Measurements from ENCODE around the gene XPO1.
"Not testable (repeated sequence)": the region's sequence is repeated elsewhere in the genome, so short reads cannot be mapped to it uniquely, and the experiment has no call there.

XPO1 gene, protein sequence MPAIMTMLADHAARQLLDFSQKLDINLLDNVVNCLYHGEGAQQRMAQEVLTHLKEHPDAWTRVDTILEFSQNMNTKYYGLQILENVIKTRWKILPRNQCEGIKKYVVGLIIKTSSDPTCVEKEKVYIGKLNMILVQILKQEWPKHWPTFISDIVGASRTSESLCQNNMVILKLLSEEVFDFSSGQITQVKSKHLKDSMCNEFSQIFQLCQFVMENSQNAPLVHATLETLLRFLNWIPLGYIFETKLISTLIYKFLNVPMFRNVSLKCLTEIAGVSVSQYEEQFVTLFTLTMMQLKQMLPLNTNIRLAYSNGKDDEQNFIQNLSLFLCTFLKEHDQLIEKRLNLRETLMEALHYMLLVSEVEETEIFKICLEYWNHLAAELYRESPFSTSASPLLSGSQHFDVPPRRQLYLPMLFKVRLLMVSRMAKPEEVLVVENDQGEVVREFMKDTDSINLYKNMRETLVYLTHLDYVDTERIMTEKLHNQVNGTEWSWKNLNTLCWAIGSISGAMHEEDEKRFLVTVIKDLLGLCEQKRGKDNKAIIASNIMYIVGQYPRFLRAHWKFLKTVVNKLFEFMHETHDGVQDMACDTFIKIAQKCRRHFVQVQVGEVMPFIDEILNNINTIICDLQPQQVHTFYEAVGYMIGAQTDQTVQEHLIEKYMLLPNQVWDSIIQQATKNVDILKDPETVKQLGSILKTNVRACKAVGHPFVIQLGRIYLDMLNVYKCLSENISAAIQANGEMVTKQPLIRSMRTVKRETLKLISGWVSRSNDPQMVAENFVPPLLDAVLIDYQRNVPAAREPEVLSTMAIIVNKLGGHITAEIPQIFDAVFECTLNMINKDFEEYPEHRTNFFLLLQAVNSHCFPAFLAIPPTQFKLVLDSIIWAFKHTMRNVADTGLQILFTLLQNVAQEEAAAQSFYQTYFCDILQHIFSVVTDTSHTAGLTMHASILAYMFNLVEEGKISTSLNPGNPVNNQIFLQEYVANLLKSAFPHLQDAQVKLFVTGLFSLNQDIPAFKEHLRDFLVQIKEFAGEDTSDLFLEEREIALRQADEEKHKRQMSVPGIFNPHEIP (N-terminal part only)

DNA sequence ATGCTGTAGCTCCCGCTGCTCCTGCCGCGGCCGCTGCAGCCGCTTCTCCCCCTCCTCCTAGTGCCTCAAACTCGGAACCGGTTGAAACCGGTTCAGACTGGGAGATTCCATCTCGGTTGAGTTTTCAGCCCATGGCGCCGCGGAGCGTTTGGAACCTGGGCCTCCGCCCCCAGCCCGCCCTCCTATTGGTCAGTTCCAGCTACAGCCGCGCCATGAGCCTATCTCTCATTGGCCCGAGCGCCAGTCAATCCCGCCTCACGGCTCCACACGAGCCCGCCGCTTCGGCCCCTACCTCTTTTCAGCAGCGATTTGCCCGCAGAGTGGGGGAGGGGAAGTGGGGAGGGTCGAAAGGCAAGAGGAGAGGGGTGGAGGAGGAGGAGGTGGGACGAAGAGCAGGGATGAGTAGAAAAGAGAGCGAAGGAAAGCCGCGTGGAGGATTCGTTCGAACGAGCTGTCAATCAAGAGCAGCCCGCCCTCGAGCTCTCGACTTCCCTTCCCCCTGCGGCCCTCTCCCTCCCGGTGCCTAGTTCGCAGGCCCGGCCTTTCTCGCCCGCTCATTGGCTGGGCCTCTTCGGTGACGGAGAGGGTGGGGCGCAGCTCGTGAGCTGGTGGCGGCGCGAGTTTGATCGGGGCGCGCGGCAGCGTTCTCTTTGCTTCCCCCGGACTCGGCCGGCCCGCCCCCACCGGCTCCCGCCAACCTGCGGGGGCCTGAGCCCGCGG, at the start of gene XPO1:
Gene XPO1 (minus strand): TSS at position 157 of the 720 bp plus-strand sequence. CDS start 4,459 bp downstream, outside the sequence.
- peak; percentile 100 for DNase-seq

DNA sequence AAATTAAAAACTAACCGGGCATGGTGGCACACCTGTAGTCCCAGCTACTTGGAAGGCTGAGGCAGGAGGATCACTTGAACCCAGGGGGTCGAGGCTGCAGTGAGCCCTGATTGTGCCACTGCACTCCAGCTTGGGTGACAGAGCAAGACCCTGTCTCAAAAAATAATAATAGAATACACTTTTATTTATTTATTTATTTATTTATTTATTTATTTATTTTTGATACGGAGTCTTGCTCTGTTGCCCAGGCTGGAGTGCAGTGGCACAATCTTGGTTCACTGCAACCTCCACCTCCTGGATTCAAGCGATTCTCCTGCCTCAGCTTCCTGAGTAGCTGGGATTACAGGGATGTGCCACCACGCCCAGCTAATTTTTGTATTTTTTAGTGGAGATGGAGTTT, 48.8 kb upstream of the XPO1 start:
- DNase-seq = not testable (repeated sequence)

DNA sequence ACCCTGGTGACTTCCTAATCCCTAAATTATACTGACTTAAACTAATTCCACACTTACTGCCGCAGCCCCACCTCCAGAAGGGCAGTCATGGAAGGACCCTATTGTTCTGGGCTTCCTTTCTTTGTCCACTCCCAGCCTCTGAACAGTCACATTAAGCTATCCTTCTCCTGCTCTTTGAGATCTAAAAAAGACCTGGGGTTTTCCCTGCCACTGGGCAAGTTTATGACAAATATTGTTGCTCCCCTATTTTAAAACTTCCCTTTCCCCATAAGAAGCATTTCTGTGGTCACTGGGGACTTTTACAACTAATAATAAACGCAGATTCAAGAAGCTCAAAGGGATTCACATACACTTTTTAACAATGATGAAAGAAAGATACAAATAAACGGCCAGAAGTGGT, 47.2 kb upstream of the XPO1 start:
- DNase-seq = no peak

DNA sequence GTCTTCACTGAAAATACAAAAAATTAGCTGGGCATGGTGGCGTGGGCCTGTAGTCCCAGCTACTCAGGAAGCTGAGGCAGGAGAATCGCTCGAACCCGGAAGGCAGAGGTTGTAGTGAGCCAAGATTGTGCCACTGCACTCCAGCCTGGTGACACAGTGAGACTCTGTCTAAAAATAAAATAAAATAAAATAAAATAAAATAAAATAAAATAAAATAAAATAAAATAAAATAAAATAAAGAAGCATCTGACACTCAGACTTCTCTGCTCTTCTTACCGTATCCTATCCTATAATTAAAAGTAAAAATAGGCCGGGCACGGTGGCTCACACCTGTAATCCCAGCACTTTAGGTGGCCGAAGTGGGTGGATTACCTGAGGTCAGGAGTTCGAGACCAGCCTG, 46.2 kb upstream of the XPO1 start:
- not testable (repeated sequence) for DNase-seq

DNA sequence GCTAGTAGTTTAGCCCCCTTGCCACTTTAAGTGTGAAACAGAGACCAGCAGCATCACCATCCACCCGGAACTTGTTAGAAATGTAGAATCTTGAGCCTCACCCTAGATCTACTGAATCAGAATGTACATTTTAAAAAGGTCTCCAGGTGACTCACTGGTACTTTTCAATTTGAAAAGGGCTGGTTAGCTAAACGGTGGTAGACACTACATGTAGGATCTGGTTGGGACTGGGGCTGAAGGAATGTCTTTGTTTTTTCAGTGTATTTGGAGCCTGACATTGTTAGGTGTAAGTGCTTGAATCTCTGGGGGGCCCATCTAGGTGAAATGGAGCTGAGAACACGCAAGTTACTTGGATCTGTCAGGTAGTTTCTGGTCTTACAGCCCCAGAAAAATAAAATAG, 44.0 kb upstream of the XPO1 start:
- no peak for DNase-seq

DNA sequence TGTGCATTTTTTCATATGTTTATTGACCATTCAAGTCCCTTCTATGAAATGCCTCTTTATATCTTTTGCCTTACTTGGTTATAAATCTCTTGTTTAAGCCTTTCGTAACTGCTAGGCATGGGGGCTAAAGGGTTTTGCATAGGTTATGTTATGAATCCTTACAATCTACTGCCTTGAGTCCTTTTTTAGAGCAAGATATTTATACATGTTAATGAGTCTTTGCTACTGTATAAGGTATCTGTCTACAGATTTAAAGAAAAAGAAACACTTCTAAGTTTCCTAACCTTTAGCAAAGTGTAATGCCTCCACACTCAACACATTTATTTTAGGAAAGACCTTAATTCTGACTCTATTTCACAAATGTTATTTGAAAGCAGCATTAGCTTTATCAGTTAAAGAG, 43.6 kb upstream of the XPO1 start:
- no peak for DNase-seq

DNA sequence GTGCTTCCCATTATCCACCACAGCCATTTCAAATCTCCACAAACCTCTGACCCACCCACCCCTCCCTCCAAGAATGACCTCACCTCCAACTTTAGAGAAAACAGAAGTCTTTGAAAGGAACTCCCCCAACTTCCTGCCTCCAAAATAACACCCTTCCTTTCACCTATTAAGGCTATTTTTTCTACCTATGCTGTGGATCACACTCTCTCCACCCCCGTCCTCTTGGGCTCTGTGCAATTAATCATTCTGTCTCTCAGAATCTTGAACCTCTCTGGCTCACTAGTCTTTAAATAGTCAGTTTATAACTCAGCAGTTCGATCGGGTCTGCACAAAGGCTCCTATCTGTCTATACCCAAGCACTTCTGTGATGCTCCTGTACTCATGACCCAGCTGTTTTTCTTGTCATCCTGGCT, 37.3 kb upstream of the XPO1 start:
- DNase-seq = no peak

DNA sequence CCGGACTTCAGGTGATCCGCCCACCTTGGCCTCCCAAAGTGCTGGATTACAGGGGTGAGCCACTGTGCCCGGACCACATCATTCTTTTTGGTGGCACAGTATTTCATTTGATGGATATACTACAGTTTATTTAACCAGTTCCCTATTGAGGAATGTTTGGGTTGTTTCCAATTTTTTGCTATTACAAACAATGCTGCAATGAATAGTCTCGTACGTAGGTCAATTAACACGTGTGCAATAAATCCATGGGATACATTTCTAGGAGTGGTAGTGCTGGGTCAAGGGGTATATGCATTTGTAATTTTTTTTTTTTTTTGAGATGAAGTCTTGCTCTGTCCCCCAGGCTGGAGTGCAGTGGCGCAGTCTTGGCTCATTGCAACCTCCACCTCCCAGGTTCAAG, 28.4 kb upstream of the XPO1 start:
- DNase-seq = no peak

DNA sequence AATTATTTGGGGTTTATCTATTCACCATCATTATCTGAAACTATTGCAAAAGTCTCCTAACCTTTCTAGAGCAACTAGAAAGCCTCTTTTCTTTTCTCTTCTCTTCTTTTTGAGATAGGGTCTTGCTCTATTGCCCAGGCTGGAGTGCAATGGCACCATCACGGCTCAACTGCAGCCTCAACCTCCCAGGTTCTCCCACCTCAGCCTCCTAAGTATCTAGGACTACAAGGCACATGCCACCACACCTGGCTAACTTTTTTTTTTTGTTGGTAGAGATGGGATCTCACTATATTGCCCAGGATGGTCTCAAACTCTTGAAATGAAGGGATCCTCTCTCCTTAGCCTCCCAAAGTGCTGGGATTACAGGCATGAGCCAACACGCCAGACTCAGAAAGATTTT, 24.5 kb upstream of the XPO1 start:
- DNase-seq = no peak

DNA sequence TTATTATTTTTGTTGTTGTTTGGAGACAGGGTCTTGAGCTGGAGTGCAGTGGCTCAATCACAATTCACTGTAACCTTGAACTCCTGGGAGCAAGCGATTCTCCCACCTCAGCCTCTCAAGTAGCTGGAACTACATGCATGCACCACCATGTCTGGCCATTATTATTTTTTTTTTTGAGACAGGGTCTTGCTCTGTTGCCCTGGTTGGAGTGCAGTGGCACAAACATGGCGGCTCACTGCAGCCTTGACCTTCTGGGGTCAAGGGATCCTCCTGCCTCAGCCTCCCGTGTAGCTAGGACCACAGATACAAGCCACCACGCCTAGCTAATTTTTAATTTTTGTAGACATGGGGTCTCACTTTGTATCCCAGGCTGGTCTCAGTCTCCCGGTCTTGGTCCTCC, 20.0 kb upstream of the XPO1 start:
- DNase-seq = no peak

DNA sequence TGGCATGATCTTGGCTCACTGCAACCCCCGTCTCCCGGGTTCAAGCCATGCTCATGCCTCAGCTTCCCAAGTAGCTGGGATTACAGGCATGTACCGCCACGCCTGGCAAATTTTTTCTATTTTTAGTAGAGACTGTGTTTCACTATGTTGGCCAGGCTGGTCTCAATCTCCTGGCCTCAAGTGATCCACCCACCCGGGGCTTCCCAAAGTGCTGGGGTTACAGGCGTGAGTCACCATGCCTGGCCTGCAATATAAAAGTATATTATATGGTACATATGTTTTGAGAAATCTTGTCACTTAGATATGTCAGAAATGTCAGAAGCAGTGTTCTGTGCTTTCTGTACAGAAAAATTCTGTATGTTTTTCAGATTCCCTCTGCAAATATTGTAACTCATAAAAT, 19.2 kb upstream of the XPO1 start:
- no peak for DNase-seq

DNA sequence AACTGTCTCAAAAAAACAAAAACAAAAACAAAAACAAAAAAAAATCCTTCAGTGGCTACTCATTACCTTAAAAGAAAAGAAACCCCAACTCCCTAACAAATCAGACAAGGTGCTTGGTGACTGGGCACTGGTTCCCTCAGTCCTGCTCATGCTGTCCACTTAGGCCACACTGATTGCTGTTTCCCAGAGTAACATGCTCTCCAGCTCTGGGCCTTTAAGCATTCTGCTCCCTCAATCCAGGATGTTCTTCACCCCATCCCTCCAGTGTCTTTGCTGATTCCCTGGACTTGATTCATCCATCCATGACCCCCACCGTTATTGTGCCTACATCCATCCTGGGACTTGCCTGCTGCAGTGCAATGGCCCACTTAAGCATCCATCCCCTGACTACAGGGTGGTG, 16.4 kb upstream of the XPO1 start:
- DNase-seq = no peak

DNA sequence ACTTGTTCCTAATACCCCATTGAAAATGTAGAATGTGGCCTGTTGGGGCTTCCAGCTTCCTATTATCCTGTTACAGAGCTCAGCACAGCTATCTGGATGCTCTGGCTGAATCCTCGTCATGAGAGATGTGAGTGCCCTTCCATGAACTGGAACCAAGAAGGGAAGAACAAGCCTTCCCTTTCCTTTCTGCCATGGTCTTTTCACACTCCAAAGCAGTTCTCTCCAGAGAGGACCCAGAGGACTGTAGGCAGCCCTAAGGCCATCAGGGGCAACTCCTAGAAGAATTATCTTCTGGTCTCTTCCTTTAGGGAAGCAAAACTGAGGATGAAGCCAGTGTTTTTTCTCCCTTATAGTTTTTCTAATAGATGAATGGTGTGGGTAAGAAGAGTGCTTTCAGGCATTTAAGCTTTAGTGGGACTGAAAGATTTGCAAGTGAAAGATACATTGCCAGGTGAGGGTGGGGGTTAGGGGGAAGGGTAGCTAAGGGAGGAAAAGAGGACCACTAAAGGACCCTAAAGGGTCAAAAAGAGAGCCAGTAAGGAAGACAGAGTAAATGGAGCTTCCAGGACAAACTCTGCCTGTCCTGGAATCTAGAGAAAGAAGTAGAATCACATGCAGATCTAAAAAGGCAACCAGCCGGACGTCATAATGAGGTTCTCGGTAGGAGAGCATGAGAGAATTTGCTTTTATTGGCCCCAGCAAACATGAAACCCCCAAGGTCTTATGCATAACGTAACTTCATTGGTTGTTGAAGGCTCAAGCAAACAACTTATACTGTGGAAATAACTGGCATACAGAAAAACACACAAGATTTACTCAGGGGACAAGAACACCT, 12.4 kb upstream of the XPO1 start:
- DNase-seq = no peak

DNA sequence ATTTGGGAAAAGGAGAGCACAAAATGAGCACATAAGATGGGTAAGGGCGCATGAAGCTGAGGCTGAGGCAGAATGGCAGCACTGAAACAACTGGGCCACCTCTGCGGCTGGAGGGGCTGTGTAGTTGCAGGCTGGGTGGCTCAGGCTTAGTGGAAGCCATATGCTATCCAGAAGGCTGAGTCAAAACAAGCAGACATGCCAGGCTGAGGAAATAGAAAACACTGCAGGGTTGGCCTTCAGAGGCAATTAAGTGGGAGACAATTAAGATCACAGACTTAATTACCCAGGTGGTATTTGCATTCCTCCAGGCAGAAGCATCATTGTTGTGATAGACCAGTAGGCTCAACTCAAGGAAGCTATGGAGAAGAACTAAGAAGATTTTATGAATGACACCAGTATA, 11.4 kb upstream of the XPO1 start:
- DNase-seq = no peak

DNA sequence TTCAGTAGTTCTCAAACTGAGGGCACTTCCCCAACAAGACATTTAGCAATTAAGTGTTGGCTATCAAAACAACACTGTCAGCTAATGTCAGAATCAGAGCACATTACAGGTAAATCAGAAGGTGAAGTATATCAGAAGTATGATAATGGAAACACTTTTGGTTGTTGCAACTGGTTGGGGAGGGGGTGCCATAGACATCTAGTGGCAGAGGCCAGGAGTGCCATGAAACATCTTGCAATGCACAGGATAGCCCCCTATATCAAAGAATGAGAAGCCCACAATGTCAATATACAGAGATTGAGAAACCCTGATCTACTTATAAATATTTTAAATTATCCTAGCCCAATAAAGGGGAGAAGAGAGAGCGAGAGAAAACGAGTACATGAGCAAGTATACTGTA, 4.9 kb upstream of the XPO1 start:
- DNase-seq = no peak

DNA sequence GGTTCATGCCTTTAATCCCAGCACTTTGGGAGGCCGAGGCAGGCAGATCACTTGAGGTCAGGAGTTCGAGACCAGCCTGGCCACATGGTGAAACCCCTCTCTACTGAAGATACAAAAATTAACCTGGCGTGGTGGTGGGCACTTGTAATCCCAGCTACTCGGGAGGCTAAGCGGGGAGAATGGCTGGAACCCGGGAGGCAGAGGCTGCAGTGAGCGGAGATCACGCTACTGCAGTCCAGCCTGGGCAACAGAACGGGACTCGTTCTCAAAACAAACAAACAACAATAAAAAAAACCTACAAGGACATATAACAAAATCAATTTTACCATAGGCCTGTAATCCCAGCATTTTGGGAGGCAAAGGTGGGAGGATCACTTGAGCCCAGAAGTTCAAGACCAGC, 2.0 kb upstream of the XPO1 start:
- DNase-seq = not testable (repeated sequence)

DNA sequence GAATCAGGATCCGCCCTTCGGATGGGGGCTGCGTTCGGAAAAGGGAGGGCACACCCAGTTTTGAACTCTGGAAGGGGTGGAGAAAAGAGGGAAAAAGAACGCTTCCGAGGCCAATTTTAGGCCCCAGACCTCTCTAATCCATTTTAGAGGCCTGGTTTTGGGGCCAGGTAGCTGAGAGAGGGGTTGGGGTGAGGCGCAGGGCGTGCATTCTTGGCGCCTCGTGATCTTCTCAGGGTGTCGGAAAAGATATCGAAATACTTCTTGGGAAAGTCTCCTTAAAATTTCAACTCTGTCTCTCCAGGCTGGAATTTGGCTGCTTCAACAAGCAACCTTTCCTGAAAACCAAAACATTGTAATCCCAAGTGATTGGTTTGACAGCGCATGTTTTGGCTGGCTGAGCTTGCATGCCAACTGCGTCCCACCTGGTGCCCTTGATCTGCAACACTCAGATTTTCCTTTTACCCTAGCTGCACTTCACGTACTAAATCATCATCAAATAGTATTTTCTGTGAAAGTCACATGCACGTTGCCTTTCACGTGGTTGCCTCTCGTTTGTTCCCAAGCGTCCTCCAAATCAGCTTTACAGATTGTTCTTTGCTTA, 864 bp upstream of the XPO1 start:
- peak; percentile 49 for DNase-seq

DNA sequence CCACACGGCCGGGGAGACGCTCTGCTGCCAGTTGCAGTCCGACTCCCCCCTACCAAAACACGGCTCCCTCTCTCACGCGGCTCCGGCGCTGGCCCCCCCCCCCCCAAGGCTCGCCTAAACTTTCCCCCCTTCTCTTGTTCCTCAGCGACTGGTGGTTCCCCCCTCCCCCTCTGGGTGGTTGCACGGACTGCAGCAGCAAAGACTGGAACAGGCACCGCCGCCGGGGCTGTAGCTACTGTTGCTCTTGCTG, 281 bp downstream of the XPO1 start:
- no peak for DNase-seq

DNA sequence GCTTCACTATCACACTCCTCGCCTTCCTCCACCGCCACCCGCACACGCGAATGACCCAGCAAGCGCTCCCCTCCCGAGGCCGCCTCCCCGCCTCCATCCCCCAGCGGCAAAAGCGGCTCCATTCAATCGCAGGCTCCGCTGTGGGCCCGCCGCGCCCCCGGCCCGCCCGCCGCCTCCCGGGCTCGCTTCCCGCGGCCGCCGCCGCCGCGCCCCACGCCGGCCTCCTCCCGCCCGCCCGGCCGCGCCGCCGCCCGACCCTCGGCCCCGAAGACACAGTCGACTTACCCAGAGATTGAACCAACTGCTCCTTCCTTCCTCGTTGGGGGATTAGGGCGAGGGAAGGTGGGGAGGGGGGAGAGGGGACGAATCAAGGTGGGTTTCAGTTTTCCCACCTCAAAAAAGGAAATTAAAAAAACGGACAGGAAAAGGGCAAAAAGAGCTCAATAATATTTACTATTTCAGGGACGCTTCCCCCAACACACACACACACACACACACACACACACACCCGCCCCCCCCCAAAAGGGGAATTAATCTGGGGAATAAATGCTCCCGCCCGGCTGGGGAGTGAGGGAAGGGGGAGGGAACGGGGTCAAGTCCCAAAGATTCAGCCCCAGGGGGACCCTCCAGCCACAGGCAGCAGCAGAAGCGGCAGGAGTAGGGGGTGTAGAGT, 743 bp downstream of the XPO1 start:
- DNase-seq = no peak

DNA sequence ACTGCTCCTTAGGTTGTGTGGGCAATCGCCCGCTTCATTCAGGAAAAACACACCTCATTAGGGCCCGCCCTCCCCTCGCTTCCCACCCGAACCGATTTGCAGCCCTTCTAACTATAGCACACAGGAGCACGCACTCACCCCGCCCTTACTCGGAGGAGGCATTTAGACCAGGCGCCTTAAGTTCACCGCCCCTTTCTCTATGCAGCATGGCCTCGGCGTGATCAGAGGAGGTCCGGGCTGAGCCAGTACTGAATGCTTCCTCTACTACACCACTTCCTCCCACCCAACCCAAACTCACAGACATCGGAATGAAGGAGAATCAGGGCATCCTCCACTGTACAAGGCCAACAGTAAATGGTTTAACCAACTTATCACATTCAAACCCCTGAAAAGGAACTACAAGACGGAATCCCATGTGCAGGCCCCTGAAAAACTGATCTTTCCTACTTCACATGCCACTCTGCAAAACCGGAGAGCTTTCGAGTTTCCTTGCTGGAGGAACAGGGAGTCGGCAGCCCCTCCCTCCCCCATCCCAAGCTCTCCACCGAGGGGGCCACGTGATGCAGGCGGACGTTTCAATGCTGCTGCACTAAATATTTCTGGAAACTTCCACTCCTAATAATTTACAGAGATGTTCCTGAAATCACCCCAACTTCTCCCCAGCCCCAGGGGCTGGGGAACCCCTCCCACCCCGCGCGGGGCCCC, 1.4 kb downstream of the XPO1 start:
- DNase-seq = peak; percentile 92

DNA sequence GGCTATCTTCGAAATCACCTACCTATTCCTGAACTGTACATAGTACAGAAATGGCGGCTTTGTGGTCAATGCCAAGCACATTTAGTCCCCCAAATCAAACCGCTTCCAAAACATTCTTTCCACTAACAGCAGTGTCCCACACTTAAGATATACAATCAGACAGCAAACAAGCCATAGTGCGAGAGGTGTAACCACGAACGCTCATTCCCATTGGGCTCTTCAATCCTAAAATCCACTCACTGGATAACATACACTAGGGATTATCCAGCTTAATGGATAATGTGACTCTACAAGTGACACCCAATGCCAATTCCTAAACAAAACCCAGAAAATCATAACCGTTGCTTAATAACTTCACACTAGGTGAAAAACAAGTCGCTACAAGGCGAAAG, 2.0 kb downstream of the XPO1 start:
- no peak for DNase-seq

Data from femur (tissue), 1 donor.